CD4-positive, alpha-beta T cell (primary cell): ENCODE results near the gene LRRC55. TPM values are rescaled to one million over a fixed set of nuclear protein-coding genes. Genes with fewer than 3 reads are reported as not detected.

Source experiments
- ATAC-seq: fragments of 200-7000 bp; cut with Tn5 transposase; one replicate; pipeline ENCODE4 v1.10.0; 2022; ENCODE audit warnings: mild to moderate bottlenecking; ENCODE audit not compliant: poor library complexity
- CTCF ChIA-PET: fragments of 350-600 bp; sonication (Branson Sonifier 250); formaldehyde crosslinking; loops from one replicate; lab custom pipeline; 2021; ENCODE audit warnings: antibody characterized with exemption, inconsistent platforms; lab: Charles Lee
- POLR2A ChIA-PET: fragments of 350-600 bp; sonication (Branson Sonifier 250); formaldehyde crosslinking; loops from one replicate; lab custom pipeline; 2021; ENCODE audit warnings: antibody characterized with exemption, inconsistent platforms; lab: Charles Lee
- DNase-seq, 14 experiments: peaks; one replicate each; pipeline ENCODE4 v3.0.0-alpha.2; 2013 to 2020; ENCODE audit warnings: mixed read lengths in 2 of 14
- H3K27ac ChIP-seq, 2 donors: one replicate each; pipeline versions ENCODE4 v1.5.1 to v1.7.0; 2013; ENCODE audit warnings: low read length in 2 of 2, low read depth in 1 of 2, mild to moderate bottlenecking in 1 of 2
- H3K27me3 ChIP-seq, 2 experiments: 1 replicate in 1 of 2; 2 replicates in 1 of 2; pipeline versions ENCODE4 v1.6.1 to v1.7.0; 2013; ENCODE audit warnings: low read length in 2 of 2, control low read depth in 1 of 2, mild to moderate bottlenecking in 1 of 2, moderate library complexity in 1 of 2; ENCODE audit not compliant: insufficient read depth in 2 of 2, control insufficient read depth in 1 of 2
- H3K36me3 ChIP-seq: one replicate; pipeline ENCODE4 v1.6.1; 2013; ENCODE audit warnings: low read length, control low read depth; ENCODE audit not compliant: insufficient read depth
- H3K4me1 ChIP-seq: one replicate; pipeline ENCODE4 v1.6.1; 2013; ENCODE audit warnings: low read length, control low read depth; ENCODE audit not compliant: insufficient read depth
- H3K4me3 ChIP-seq: one replicate; pipeline ENCODE4 v1.5.1; 2013; ENCODE audit warnings: mild to moderate bottlenecking, low read length, moderate library complexity
- H3K9me3 ChIP-seq, 2 experiments: 1 replicate in 1 of 2; 2 replicates in 1 of 2; pipeline versions ENCODE4 v1.6.1 to v1.7.0; 2013; ENCODE audit warnings: low read length in 2 of 2, mild to moderate bottlenecking in 2 of 2, control low read depth in 1 of 2, moderate library complexity in 1 of 2; ENCODE audit not compliant: control insufficient read depth in 1 of 2, insufficient read depth in 1 of 2
- H3K27ac Mint-ChIP-seq: one replicate; pipeline ENCODE4 v1.8.0; 2020; ENCODE audit warnings: mixed read lengths
- H3K27me3 Mint-ChIP-seq: one replicate; pipeline ENCODE4 v1.8.0; 2021; ENCODE audit warnings: mixed read lengths
- H3K36me3 Mint-ChIP-seq: one replicate; pipeline ENCODE4 v1.8.0; 2021; ENCODE audit warnings: low read depth, mixed read lengths
- H3K4me1 Mint-ChIP-seq: one replicate; pipeline ENCODE4 v1.8.0; 2021; ENCODE audit warnings: low read depth, mixed read lengths
- H3K4me3 Mint-ChIP-seq: one replicate; pipeline ENCODE4 v1.8.0; 2020; ENCODE audit warnings: mild to moderate bottlenecking, mixed read lengths
- H3K9me3 Mint-ChIP-seq: one replicate; pipeline ENCODE4 v1.8.0; 2020; ENCODE audit warnings: mixed read lengths
- CTCF ChIP-seq: fragments of 200-600 bp; IDR thresholded peaks from one replicate; pipeline ENCODE4 v1.8.0; 2022; ENCODE audit warnings: antibody characterized with exemption, mild to moderate bottlenecking
- intact Hi-C, 2 experiments: fragments of 100-400 bp; cut with DNase I in 1 of 2; cut with micrococcal nuclease in 1 of 2; formaldehyde crosslinking; loops; one replicate each; pipeline versions ENCODE4 v1.15.1 to v1.9.0; 2023 to 2025; cut with DNase I, micrococcal nuclease
- total RNA-seq, 174 experiments: library from RNA in 2 of 174; stranded (reverse) in 2 of 174; gene quantifications; one replicate each; pipeline ENCODE4 v1.2.3 and lab custom pipeline; 2021 to 2026

Gene LRRC55
- total RNA-seq, 2 experiments from 2014 or later = not detected

GRCh38 chr11:57205041-57205641 is 23.4 kb downstream of the LRRC55 start:
- no peak for TF ChIP-seq CTCF
- DNase-seq = no peak
- no peaks in the 10 kb centered on the region for H3K36me3 ChIP-seq
- no peaks in the 10 kb centered on the region for H3K36me3 Mint-ChIP-seq
- no peak overlapping the region for H3K27ac ChIP-seq
- ATAC-seq = no peak
- no peaks in the 10 kb centered on the region for H3K4me1 ChIP-seq
- peaks cover 57% of the 10 kb centered on the region for H3K27me3 Mint-ChIP-seq
- no peak overlapping the region for H3K4me3 ChIP-seq
- CTCF ChIA-PET = no interaction called here
- no peak overlapping the region for H3K4me3 Mint-ChIP-seq
- no peak overlapping the region for H3K27ac Mint-ChIP-seq
- peaks cover 0 to 3% of the 10 kb centered on the region in 2 experiments for H3K9me3 ChIP-seq
- intact Hi-C loops = no loop called here
- H3K9me3 Mint-ChIP-seq = no peaks in the 10 kb centered on the region
- POLR2A ChIA-PET = no interaction called here
- H3K27me3 ChIP-seq = peaks cover 7 to 12% of the 10 kb centered on the region in 2 experiments
- H3K4me1 Mint-ChIP-seq = no peaks in the 10 kb centered on the region

- Histone ChIP-seq H3K4me1 (no peaks in the 10 kb centered on the region), H3K9me3 (peaks cover 0 to 3% of the 10 kb centered on the region in 2 experiments), H3K36me3 (no peaks in the 10 kb centered on the region), H3K27me3 (peaks cover 7 to 13% of the 10 kb centered on the region in 2 experiments), H3K27ac (no peak overlapping the region), H3K4me3 (no peak overlapping the region)
- intact Hi-C loops = no loop called here
- ChIA-PET CTCF (no interaction called here), POLR2A (no interaction called here)
- Mint-ChIP-seq H3K27ac (no peak overlapping the region), H3K9me3 (no peaks in the 10 kb centered on the region), H3K36me3 (no peaks in the 10 kb centered on the region), H3K27me3 (peaks cover 56% of the 10 kb centered on the region), H3K4me3 (no peak overlapping the region), H3K4me1 (no peaks in the 10 kb centered on the region)
- DNase-seq (no peak), ATAC-seq (no peak)
- TF ChIP-seq CTCF = no peak
Observed at GRCh38 chr11:57207168-57207567, 25.4 kb downstream of the LRRC55 start.

- POLR2A ChIA-PET = no interaction called here
- no peak overlapping the region for H3K27ac ChIP-seq
- Mint-ChIP-seq H3K27ac (no peak overlapping the region), H3K27me3 (peaks cover 37% of the 10 kb centered on the region), H3K36me3 (no peaks in the 10 kb centered on the region), H3K4me3 (no peak overlapping the region), H3K4me1 (no peaks in the 10 kb centered on the region), H3K9me3 (no peaks in the 10 kb centered on the region)
- DNase-seq = no peak
- TF ChIP-seq CTCF = no peak
- peaks cover 4 to 5% of the 10 kb centered on the region in 2 experiments for H3K27me3 ChIP-seq
- no peak for ATAC-seq
- no peaks in the 10 kb centered on the region for H3K36me3 ChIP-seq
- intact Hi-C loops = no loop called here
- CTCF ChIA-PET = no interaction called here
- H3K4me1 ChIP-seq = no peaks in the 10 kb centered on the region
- H3K4me3 ChIP-seq = no peak overlapping the region
- H3K9me3 ChIP-seq = no peaks in the 10 kb centered on the region
Observed at GRCh38 chr11:57210781-57211180, 29.0 kb downstream of the LRRC55 start.
